Activated CD8-positive, alpha-beta memory T cell treated with anti-CD3 and anti-CD28 coated beads, Interleukin-2, amount 50 U/mL, for 1 hour (primary cell): ENCODE results near the gene GLT8D1.
"Not testable (repeated sequence)": the region's sequence is repeated elsewhere in the genome, so short reads cannot be mapped to it uniquely, and the experiment has no call there.

Experiments
- DNase-seq: peaks from one replicate; pipeline ENCODE4 v3.0.0-alpha.2; 2020; ENCODE audit errors: extremely low read depth

Gene GLT8D1

GRCh38 chr3:52705688-52706686, at the start of gene GLT8D1, which contains the start of gene SPCS1:
GLT8D1 (minus strand) TSS chr3:52705791; CDS start chr3:52700460, 5,331 bp downstream.
SPCS1 (plus strand) TSS chr3:52706106; CDS start chr3:52706247, 141 bp downstream.
- DNase-seq = peak; percentile 57

GRCh38 chr3:52754373-52754772, 48.8 kb upstream of the GLT8D1 start:
- DNase-seq = no peak

DNA sequence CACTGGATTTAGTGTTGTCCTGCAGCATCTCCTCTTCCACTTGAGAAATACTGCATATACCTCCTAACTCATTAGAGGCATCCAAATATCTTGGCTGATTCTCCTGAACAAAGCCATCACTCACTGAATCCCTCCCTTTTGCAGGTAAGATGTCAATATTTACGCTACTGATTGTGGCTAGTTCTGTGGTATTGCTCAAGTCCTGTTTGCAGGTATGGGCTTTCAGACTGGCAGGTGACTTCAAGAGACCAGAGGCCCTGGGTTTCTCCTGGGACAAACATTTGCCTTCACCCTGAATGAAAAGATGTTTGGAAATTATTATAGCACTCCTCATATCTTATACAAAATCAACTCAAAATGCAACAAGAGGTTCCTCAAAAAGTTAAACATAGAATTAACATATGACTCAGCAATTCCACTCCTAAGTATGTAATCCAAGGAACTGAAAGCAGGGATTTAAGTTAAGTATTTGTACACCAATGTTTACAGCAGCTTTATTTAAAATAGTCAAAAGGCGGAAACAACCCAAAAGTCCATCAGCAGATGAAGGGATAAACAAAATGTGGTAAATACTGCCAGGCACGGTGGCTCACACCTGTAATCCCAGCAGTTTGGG, 46.6 kb upstream of the GLT8D1 start:
- DNase-seq = no peak

DNA sequence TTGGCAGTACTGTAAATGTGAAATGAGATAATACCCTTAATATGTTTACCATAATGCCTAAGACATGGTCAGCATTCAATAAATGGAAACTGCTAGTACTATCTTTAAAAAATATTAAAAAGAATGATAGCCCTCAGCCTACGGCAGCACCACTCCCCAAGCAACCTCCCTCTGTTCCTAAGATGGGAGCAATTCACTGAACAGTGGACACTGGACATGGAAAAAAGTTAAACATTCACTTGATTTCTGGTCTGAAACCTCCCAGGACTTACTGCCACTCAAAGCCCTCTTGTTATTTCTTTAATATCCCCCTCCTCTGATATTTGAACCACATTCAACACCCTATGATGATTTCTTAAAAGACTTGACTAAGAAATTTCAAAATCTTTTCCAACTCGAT, 38.1 kb upstream of the GLT8D1 start:
- no peak for DNase-seq

DNA sequence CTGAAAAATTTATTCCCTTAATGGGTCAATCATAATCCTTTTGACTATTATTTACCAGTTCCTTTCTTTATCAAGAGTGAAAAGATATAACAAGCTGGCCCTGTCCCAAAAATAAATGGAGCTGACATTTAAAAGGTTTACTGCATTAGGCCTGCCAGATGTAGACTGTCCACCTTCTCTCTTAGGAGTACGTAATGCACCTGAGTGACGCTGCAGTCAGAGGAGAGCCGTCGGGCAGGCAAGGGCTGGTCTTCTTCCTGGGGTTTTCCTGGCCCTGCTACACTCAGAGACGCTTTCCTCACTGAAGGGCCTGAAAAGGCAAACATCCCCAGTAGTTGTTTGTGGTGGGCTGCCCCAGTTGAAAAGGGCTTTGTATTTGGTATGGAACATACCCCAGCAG, 37.6 kb upstream of the GLT8D1 start:
- no peak for DNase-seq

GRCh38 chr3:52742418-52743041, 36.9 kb upstream of the GLT8D1 start:
- DNase-seq = no peak

DNA sequence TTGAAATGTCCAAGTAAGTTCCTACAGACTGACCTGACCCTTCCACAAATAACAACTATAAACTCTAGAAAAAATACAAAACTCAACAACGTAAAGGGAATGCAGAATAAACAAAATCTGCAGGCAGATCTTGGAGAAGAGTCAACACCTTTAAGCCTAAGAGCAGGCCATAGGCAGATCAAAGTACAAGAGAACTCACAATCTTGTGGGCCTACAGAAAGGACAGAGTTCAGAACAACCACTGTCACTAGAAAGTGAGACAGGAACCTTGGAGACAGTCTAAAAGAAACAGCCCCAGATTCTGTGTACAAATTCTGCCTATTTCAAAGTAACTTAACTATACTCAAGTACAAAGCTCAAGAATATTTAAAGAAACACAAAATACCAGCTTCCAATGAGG, 34.1 kb upstream of the GLT8D1 start:
- DNase-seq = no peak

DNA sequence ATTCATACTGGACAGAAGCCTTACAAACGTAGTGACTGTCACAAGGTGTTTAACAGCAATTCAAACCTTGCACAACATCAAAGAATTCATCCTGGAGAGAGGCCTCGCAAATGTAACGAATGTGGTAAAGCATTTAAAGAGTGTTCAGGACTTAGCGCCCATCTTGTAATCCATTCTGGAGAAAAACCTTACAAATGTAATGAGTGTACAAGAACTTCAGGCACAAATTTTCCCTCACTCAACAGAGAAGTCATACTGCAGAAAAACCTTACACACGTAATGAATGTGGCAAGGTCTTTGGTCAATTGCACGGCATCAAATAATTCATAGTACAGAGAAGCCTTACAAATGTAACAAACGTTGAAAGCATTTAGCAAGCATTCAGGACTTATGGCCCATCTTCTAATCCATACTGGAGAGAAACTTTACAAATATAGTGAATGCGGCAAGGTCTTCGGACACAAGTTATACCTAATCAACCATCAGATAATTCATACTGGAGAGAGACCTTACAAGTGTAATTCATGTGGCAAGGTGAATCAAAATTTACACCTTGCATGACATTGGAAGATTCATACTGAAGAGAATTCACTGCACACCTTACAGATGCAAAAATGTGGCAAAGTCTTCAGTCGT, 27.8 kb upstream of the GLT8D1 start:
- DNase-seq = no peak

DNA sequence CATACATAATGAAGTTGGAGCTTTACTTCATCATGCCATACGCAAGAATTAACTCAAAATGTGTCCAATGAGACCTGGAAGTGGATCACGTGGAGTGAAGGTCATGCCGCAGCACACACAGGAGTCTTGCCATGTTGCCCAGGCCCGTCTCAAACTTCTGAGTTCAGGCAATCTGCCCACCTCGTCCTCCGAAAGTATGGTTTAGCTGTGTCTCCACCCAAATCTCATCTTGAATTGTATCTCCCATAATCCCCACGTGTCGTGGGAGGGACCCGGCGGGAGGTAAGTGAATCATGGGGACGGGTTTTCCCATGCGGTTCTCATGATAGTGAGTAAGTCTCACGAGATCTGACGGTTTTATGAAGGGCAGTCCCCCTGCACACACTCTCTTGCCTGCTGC, 26.0 kb upstream of the GLT8D1 start:
- DNase-seq = no peak

GRCh38 chr3:52730681-52731080, 25.1 kb upstream of the GLT8D1 start:
- DNase-seq = no peak

DNA sequence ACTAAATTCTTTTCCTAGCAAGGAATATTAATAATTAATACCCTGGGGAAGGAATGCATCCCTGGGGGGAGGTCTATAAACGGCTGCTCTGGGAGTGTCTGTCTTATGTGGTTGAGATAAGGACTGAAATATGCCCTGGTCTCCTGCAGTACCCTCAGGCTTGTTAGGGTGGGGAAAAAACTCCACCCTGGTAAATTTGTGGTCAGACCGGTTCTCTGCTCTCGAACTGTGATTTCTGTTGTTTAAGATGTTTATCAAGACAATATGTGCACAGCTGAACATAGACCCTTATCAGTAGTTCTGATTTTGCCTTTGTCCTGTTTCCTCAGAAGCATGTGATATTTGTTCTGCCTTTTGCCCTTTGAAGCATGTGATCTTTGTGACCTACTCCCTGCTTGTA, 23.2 kb upstream of the GLT8D1 start:
- not testable (repeated sequence) for DNase-seq

- DNase-seq = no peak
These were observed 18.9 kb upstream of the GLT8D1 start for GRCh38 chr3:52724511-52724910.

DNA sequence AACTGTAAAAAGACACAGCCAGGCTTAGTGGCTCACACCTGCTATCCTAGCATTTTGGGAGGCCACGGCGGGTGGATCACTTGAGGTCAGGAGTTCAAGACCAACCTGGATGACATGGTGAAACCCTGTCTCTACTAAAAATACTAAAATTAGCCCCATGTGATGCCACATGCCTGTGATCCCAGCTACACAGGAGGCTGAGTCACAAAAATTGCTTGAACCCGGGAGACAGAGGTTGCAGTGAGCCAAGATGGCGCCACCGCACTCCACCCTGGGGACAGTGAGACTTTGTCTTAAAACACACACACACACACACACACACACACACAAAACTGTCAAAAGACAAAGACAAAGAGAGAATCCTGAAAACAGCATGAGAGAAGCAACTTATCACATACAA, 18.3 kb upstream of the GLT8D1 start:
- DNase-seq = no peak

DNA sequence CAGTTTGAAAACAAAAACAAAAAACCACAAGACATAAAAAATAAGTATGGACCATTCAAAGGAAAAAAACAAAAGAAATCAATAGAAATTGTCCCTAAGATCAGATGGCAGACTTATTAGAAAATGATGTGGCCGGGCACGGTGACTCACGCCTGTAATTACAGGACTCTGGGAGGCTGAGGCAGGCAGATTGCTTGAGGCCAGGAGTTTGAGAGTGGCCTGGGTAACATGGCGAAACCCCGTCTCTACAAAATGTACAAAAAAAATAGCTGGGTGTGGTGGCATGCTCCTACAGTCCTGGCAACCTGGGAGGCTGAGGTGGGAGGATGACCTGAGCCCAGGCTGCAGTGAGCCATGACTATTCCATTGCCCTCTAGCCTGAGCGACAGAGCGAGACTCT, 16.9 kb upstream of the GLT8D1 start:
- DNase-seq = no peak

DNA sequence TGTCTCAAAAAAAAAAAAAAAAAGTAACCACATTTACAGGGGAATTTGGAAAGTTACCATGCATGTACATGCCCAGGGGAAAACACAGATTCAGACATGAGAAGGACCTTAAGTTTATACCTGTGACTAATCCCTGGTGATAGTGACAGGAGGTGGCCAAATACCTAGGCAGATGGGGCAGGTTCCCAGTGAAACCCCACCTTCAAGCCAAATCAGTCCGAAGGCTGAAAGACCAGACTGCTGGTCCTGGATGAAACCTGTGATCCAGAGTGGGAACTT, 16.1 kb upstream of the GLT8D1 start:
- DNase-seq = no peak

GRCh38 chr3:52721002-52721729, 15.6 kb upstream of the GLT8D1 start:
- no peak for DNase-seq

DNA sequence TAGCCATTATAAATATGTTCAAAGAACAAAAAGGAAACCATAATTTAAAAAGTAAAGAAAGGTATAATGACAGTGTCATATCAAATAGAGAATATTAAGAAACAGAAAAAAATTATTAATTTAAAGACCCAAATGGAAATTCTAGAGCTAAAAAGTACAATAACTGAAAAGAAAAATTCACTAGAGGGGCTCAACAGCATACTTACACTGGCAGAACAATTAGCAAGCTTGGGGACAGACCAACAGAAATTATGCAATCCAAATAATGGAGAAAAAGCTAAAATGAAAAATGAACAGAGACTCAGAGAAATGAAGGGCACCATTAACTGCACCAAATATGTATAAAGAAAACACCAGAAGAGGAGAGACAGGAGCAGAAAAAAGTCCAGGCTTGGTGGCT, 14.0 kb upstream of the GLT8D1 start:
- no peak for DNase-seq

GRCh38 chr3:52715714-52716305, 10.2 kb upstream of the GLT8D1 start:
- DNase-seq = no peak

DNA sequence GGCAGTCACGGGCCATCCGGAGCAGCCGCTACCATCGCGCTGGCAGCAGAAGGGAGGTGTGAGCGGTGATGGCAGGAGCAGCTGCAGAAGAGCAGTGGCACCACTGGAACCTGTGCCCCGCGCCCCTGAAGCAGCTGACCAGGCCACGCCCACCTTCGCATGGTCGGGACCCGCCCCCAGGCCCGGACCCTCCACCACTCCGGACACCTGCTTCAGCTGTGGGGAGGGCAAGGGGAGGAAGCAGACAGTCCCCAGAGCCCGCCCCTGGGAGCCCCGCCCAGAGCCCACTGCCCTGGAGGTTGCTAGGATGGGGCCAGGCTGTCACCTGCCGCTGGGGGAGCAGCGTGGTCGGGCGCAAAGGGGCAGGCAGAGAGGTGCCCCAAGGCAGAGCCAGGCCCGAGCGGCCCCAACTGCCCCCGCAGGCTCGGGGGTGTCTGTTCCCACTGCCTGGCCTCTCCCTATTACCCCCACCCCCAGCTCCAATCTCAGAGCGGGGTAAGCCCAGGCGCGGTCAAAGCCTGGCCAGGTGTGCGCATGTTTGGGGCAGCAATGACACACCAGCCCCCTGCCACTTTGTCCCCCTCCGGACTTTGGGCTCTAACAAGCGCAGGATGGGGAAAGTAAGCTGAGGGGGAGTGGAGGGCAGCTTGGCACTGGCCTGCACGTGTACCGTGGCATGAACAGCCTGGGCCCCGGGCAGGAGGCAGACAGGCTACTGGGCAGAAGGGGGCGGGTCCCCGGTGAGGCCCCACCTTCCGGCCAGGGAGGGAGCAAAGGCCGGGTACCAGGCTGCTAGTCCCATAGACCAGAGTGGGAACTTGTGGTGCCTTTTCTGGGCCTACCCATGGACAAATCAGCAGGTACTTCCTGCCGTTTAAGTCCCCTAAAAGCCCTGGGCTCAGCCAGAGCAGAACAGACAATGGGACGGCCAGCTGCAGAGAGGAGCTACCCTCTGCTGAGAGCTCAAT, 9.0 kb upstream of the GLT8D1 start:
- no peak for DNase-seq
